PC-3 (cell line): ENCODE measurements around the gene FBXO38.

Experiments used
- CTCF ChIP-seq: fragments of 300-600 bp; sonication (generic); conservative IDR thresholded peaks from 2 replicates; pipeline ENCODE4 v1.5.1; 2017; ENCODE audit warnings: antibody characterized with exemption, low read depth, mild to moderate bottlenecking, low read length
- EZH2 ChIP-seq: fragments of 300-600 bp; sonication (generic); IDR thresholded peaks from one replicate; pipeline ENCODE4 v1.6.1; 2017; ENCODE audit warnings: antibody characterized with exemption, mild to moderate bottlenecking, low read length; ENCODE audit not compliant: unreplicated experiment
- EZH2phosphoT487 ChIP-seq: fragments of 300-600 bp; sonication (generic); IDR thresholded peaks from 2 replicates; pipeline ENCODE4 v1.6.1; 2018; ENCODE audit warnings: mild to moderate bottlenecking, antibody characterized with exemption, low read length, borderline replicate concordance

GRCh38 chr5:148471379-148471778, 87.6 kb downstream of the FBXO38 start:
- TF ChIP-seq CTCF (no peak), EZH2 (no peak), EZH2phosphoT487 (no peak)
